ENCODE data around the gene DIRAS1. TPM values are rescaled to one million over a fixed set of nuclear protein-coding genes. Genes with fewer than 3 reads are reported as not detected.

DIRAS1 gene
- total and polyA plus RNA-seq, 2 experiments from 2014 or later: 3.0 to 3.3 TPM

- Histone ChIP-seq H3K4me1 (ENCODE audit: low read depth) (no peaks in the 10 kb centered on the region), H3K36me3 (peaks cover 7% of the 10 kb centered on the region), H3K4me3 (no peak overlapping the region), H3K27ac (no peak overlapping the region), H3K27me3 (no peaks in the 10 kb centered on the region), H3K9me3 (ENCODE audit: low read depth) (no peaks in the 10 kb centered on the region)
- TF ChIP-seq, protein P1, sequence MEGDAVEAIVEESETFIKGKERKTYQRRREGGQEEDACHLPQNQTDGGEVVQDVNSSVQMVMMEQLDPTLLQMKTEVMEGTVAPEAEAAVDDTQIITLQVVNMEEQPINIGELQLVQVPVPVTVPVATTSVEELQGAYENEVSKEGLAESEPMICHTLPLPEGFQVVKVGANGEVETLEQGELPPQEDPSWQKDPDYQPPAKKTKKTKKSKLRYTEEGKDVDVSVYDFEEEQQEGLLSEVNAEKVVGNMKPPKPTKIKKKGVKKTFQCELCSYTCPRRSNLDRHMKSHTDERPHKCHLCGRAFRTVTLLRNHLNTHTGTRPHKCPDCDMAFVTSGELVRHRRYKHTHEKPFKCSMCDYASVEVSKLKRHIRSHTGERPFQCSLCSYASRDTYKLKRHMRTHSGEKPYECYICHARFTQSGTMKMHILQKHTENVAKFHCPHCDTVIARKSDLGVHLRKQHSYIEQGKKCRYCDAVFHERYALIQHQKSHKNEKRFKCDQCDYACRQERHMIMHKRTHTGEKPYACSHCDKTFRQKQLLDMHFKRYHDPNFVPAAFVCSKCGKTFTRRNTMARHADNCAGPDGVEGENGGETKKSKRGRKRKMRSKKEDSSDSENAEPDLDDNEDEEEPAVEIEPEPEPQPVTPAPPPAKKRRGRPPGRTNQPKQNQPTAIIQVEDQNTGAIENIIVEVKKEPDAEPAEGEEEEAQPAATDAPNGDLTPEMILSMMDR (IDR thresholded peaks at IDR 0.05; ENCODE audit: low read depth, low read length): no peak
- no peak for DNase-seq (ENCODE audit: low read depth in 1 of 2, low spot score in 1 of 2)
Measured at GRCh38 chr19:2756921-2757881, 36.0 kb upstream of the DIRAS1 start.

DNA sequence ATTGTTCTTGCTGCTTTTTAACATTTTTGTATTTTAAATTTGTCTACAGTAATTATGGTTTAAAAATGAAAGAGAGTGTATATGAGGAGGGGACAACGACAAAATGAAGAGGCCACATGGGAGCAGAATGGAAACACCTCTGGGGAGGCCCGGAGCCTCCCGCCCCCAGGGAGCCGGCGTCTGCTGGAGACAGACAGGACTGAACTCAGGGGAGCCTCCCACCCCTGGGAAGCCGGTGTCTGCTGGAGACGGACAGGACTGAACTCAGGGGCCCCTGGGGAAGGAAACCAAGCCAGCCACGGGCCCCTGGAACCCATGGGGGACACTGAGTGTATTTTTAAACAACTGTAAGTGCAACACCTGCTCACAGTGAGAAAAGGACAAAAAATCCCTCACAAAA lies 35.3 kb upstream of the DIRAS1 start:
- Histone ChIP-seq H3K27me3 (no peaks in the 10 kb centered on the region), H3K27ac (no peak overlapping the region), H3K36me3 (peaks cover 7% of the 10 kb centered on the region), H3K4me1 (ENCODE audit: low read depth) (no peaks in the 10 kb centered on the region), H3K9me3 (ENCODE audit: low read depth) (no peaks in the 10 kb centered on the region), H3K4me3 (no peak overlapping the region)
- TF ChIP-seq, protein P1 (IDR thresholded peaks at IDR 0.05; ENCODE audit: low read depth, low read length): no peak
- DNase-seq (ENCODE audit: low read depth in 1 of 2, low spot score in 1 of 2): no peak

GRCh38 chr19:2755811-2756210 lies 34.6 kb upstream of the DIRAS1 start:
- H3K4me3 ChIP-seq: no peak overlapping the region
- H3K36me3 ChIP-seq: peaks cover 7% of the 10 kb centered on the region
- TF ChIP-seq, protein P1 (IDR thresholded peaks at IDR 0.05; ENCODE audit: low read depth, low read length): no peak
- no peak overlapping the region for H3K27ac ChIP-seq
- no peaks in the 10 kb centered on the region for H3K9me3 ChIP-seq (ENCODE audit: low read depth)
- H3K27me3 ChIP-seq: no peaks in the 10 kb centered on the region
- DNase-seq (ENCODE audit: low read depth in 1 of 2, low spot score in 1 of 2): no peak
- no peaks in the 10 kb centered on the region for H3K4me1 ChIP-seq (ENCODE audit: low read depth)

GRCh38 chr19:2755448-2755705 lies 34.2 kb upstream of the DIRAS1 start:
- H3K4me1 ChIP-seq (ENCODE audit: low read depth): no peaks in the 10 kb centered on the region
- H3K4me3 ChIP-seq: no peak overlapping the region
- no peak overlapping the region for H3K27ac ChIP-seq
- DNase-seq (ENCODE audit: low read depth in 1 of 2, low spot score in 1 of 2): no peak
- no peaks in the 10 kb centered on the region for H3K27me3 ChIP-seq
- no peaks in the 10 kb centered on the region for H3K9me3 ChIP-seq (ENCODE audit: low read depth)
- H3K36me3 ChIP-seq: peaks cover 7% of the 10 kb centered on the region
- TF ChIP-seq, protein P1 (IDR thresholded peaks at IDR 0.05; ENCODE audit: low read depth, low read length): no peak

GRCh38 chr19:2754659-2755447 lies 33.7 kb upstream of the DIRAS1 start:
- TF ChIP-seq, protein P1 (IDR thresholded peaks at IDR 0.05; ENCODE audit: low read depth, low read length): no peak
- peaks cover 7% of the 10 kb centered on the region for H3K36me3 ChIP-seq
- DNase-seq (ENCODE audit: low read depth in 1 of 2, low spot score in 1 of 2): no peak

More at GRCh38 chr19:2754659-2755447, 33.7 kb upstream of the DIRAS1 start:
- Histone ChIP-seq H3K27me3 (no peaks in the 10 kb centered on the region), H3K27ac (no peak overlapping the region), H3K9me3 (ENCODE audit: low read depth) (no peaks in the 10 kb centered on the region), H3K4me3 (no peak overlapping the region), H3K4me1 (ENCODE audit: low read depth) (no peaks in the 10 kb centered on the region)

Measured in cardiac muscle cell (in vitro differentiated cells and primary cell).